SJSA1 (cell line): ENCODE data around the gene MUSK. TPM values are rescaled to one million over a fixed set of nuclear protein-coding genes. Genes with fewer than 3 reads are reported as not detected.

Experiments
- DNase-seq, 2 experiments: peaks; one replicate each; pipeline ENCODE4 v3.0.0-alpha.2; 2015 to 2020; ENCODE audit warnings: low spot score in 2 of 2, low read depth in 1 of 2
- H3K27ac ChIP-seq: fragments of 250-450 bp; sonication (Bioruptor Pico); 2 replicates; pipeline ENCODE4 v1.5.1; 2020; ENCODE audit warnings: mild to moderate bottlenecking, moderate library complexity
- H3K27me3 ChIP-seq: fragments of 250-450 bp; sonication (Bioruptor Pico); replicated peaks from 2 replicates; pipeline ENCODE4 v1.5.1; 2020; ENCODE audit warnings: mild to moderate bottlenecking, moderate library complexity
- H3K36me3 ChIP-seq: fragments of 250-450 bp; sonication (Bioruptor Pico); 2 replicates; pipeline ENCODE4 v1.5.1; 2020; ENCODE audit warnings: mild to moderate bottlenecking
- H3K4me1 ChIP-seq: fragments of 250-450 bp; sonication (Bioruptor Pico); replicated peaks from 2 replicates; pipeline ENCODE4 v1.6.1; 2021; ENCODE audit warnings: mild to moderate bottlenecking
- H3K4me3 ChIP-seq: fragments of 250-450 bp; sonication (Bioruptor Pico); 2 replicates; pipeline ENCODE4 v1.5.1; 2020; ENCODE audit warnings: mild to moderate bottlenecking
- H3K9me3 ChIP-seq: fragments of 250-450 bp; sonication (Bioruptor Pico); replicated peaks from 2 replicates; pipeline ENCODE4 v1.5.1; 2020; ENCODE audit warnings: mild to moderate bottlenecking
- total RNA-seq: library from RNA; depleted of rRNA; stranded (reverse); fragments of >200 nt; shearing (Covaris generic); gene quantifications from 2 replicates; pipeline ENCODE4 v1.2.3, GENCODE V29; 2014

Gene MUSK
- total RNA-seq, 1 experiment from 2014 or later = 0.08 TPM

DNA sequence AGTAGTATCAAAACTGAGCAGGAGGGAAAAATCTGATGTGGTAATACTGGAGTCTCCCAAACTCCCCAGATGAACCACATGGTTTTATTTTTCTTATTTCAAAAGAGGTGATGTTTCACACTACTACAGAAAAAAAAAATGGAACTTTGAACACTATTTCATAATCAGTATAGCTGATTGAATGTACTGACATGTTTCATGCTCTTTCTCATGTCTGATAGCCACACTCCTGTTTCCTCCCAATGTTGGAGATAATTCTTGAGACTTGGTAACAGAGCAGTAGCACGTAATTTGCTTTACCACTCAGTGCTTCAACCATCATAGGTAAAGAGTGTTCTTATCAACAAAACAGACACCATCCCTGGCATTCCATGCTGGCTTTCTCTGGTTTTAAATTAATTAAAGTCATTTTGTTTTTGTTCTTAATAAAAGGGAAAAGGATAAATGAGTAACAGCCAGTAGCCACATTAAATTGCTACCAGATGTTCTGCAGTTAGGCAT is 85.2 kb downstream of the MUSK start:
- H3K4me3 ChIP-seq = no peak overlapping the region
- H3K27me3 ChIP-seq = no peaks in the 10 kb centered on the region
- H3K36me3 ChIP-seq = no peaks in the 10 kb centered on the region
- peaks cover 19% of the 10 kb centered on the region for H3K4me1 ChIP-seq
- DNase-seq = no peak
- peak overlapping the region; percentile 14; the same call in 1 of the 2 replicates for H3K27ac ChIP-seq
- H3K9me3 ChIP-seq = no peaks in the 10 kb centered on the region

DNA sequence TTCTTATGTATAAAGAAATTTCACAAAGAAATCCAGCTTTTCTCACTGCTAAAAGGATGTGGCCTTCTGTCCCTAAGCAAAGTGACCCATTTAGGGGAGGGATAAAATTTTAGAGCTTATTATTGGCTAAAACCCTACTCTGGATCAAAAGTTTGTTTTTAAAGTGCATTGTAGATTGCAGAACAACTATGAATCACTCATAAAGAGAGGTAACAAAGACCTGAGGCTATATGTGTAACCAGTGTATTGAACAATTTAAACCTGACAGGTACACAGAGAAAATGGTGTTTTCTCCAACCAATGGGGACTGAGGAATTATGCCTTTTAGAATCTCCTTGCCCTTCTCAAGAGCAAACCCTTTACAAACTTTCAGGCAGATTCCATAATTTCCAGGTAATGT is 86.6 kb downstream of the MUSK start:
- H3K27ac ChIP-seq = no peak overlapping the region
- H3K36me3 ChIP-seq = no peaks in the 10 kb centered on the region
- no peak overlapping the region for H3K4me3 ChIP-seq
- DNase-seq = no peak
- no peaks in the 10 kb centered on the region for H3K27me3 ChIP-seq
- H3K4me1 ChIP-seq = peaks cover 19% of the 10 kb centered on the region
- no peaks in the 10 kb centered on the region for H3K9me3 ChIP-seq

DNA sequence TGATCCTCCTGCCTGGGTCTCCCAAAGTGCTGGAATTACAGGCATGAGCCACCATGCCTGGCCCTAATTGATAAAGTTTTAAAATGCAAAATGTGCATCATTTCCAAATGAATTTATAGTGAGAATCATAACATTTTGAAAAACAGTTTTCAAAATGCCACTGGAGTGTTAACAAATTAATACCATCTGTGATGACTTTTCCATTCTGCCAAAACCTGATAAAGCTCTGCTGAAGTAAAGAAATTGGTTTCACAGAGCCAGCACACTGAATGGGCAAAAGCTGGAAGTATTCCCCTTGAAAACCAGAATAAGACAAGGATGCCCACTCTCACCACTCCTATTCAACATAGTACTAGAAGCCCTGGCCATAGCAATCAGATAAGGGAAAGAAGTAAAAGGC is 89.6 kb downstream of the MUSK start:
- H3K4me1 ChIP-seq = peaks cover 18% of the 10 kb centered on the region
- no peaks in the 10 kb centered on the region for H3K9me3 ChIP-seq
- no peak overlapping the region for H3K4me3 ChIP-seq
- DNase-seq = no peak
- H3K27me3 ChIP-seq = no peaks in the 10 kb centered on the region
- H3K36me3 ChIP-seq = no peaks in the 10 kb centered on the region
- no peak overlapping the region for H3K27ac ChIP-seq

DNA sequence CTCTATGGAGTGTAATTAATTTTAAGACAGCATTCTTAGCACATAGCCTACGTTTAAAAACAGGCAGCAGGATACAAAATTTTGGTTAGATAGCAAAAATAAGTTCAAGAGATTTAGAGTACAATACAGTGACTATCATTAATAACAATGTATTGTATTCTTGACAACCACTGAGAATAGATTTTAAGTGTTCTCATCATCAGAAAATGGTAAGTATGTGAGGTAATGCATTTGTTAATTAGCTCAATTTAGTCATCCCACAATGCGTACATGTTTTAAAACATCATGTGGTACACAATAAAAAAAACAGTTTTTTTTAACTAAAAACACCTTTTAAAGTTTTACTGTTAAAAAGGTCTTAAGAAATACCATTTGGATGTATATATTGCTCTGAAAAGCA is 94.2 kb downstream of the MUSK start:
- no peaks in the 10 kb centered on the region for H3K36me3 ChIP-seq
- H3K27me3 ChIP-seq = no peaks in the 10 kb centered on the region
- no peaks in the 10 kb centered on the region for H3K9me3 ChIP-seq
- H3K4me1 ChIP-seq = peaks cover 16% of the 10 kb centered on the region
- DNase-seq = no peak
- no peak overlapping the region for H3K4me3 ChIP-seq
- no peak overlapping the region for H3K27ac ChIP-seq

DNA sequence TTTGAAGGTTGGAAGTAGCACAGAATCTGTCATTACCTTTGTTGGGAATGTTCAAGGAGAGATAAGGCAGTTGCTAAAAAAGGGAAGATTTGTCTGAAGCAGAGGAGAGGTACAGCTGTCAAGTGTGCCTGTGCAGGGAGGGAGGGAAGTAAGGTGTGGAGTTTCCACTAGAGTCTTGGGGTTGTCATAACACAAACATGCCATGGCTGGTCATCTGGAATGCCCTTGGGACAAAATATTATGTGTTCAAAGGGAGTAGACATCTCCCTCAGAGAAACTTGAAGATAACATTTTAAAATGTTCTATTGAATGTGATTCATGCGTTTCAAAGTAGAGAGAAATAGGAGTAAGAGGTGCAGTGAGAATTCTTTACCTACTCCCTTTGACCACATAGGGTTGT is 95.0 kb downstream of the MUSK start:
- Histone ChIP-seq H3K27ac (no peak overlapping the region), H3K9me3 (no peaks in the 10 kb centered on the region), H3K4me3 (no peak overlapping the region), H3K36me3 (no peaks in the 10 kb centered on the region), H3K27me3 (no peaks in the 10 kb centered on the region), H3K4me1 (peaks cover 24% of the 10 kb centered on the region)
- DNase-seq = no peak

DNA sequence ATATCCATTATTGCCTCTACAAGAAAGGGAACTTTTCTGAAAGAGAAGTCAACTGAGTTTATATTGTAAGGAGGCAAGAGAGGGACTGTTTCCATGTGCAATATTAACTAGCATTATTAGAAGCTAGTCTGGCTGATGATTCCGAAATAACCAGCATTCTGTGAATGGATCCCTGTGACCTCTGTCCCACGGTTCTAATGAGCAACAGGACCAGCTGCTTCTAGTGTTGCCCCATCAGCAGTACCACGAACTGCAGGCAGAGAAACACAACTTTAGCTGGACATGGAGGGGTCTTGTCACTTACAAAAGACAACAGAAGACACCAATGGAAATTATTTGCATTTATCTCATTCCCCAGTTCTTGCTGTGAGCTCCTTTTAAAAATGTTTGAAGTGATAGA is 95.4 kb downstream of the MUSK start:
- H3K4me1 ChIP-seq = peaks cover 28% of the 10 kb centered on the region
- H3K36me3 ChIP-seq = no peaks in the 10 kb centered on the region
- H3K9me3 ChIP-seq = no peaks in the 10 kb centered on the region
- no peak overlapping the region for H3K27ac ChIP-seq
- DNase-seq = no peak
- no peak overlapping the region for H3K4me3 ChIP-seq
- H3K27me3 ChIP-seq = no peaks in the 10 kb centered on the region

DNA sequence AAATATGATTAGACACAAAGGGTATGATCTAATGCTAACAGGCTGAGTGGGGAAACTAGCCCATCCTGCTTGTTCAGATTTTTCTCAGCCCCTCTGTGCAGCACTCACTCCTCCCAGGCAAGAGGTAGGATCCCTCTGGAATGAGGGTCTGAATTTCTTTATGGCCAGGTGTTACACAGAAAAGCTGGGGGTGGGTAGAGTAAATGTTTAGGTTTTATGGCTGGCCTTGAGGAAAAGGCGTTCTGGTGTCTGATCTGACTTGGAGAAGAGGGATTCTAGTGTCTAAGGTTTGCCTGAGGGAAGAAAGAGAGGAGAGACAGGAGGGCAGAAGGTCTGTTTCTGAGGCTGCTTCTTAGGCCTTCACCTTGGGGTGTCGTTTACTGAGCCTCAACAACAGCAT is 97.3 kb downstream of the MUSK start:
- H3K4me3 ChIP-seq = no peak overlapping the region
- H3K9me3 ChIP-seq = no peaks in the 10 kb centered on the region
- no peaks in the 10 kb centered on the region for H3K36me3 ChIP-seq
- DNase-seq = no peak
- H3K4me1 ChIP-seq = peaks cover 37% of the 10 kb centered on the region
- H3K27ac ChIP-seq = no peak overlapping the region
- H3K27me3 ChIP-seq = no peaks in the 10 kb centered on the region

DNA sequence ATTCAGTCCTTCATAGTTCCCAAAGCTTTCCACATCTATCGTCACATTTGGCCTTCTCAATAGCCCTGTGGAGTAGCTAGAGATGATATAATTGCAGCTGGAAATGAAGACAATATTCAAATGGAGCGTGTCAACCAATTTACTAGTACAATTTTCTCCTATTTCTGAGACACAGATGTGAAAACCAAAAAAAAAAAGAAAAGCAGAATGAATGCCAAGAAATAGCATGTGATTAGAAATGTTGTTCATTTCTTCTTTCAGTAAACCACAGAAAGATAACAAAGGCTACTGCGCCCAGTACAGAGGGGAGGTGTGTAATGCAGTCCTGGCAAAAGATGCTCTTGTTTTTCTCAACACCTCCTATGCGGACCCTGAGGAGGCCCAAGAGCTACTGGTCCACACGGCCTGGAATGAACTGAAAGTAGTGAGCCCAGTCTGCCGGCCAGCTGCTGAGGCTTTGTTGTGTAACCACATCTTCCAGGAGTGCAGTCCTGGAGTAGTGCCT is 99.0 kb downstream of the MUSK start:
- H3K4me3 ChIP-seq = no peak overlapping the region
- H3K27me3 ChIP-seq = no peaks in the 10 kb centered on the region

DNA sequence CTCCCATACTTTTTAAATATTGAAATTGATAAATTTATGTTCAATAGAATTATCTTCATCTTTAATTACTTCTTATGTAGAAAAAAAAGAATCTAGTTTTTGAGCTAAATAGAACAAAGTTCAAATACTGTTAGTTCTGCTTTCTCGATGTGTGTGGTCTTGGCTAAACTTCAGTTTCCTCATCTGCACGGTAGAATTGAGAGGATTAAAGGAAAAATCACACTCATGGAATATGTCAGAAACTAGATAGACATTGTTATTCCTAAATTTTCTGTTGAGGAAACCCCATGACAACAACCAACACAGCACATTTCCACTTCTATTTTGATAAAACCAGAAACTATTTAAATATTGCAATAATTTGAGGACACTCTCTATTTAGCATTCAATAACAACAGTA is 100.3 kb downstream of the MUSK start:
- Histone ChIP-seq H3K4me1 (peaks cover 25% of the 10 kb centered on the region), H3K9me3 (no peaks in the 10 kb centered on the region), H3K27me3 (no peaks in the 10 kb centered on the region), H3K4me3 (no peak overlapping the region), H3K36me3 (no peaks in the 10 kb centered on the region), H3K27ac (peak overlapping the region; percentile 29)
- DNase-seq = peak in 1 of 2 experiments; percentile 59

More for the DNA sequence above, 99.0 kb downstream of the MUSK start:
- Histone ChIP-seq H3K27ac (no peak overlapping the region), H3K4me1 (peaks cover 27% of the 10 kb centered on the region), H3K9me3 (no peaks in the 10 kb centered on the region), H3K36me3 (no peaks in the 10 kb centered on the region)
- DNase-seq = no peak

DNA sequence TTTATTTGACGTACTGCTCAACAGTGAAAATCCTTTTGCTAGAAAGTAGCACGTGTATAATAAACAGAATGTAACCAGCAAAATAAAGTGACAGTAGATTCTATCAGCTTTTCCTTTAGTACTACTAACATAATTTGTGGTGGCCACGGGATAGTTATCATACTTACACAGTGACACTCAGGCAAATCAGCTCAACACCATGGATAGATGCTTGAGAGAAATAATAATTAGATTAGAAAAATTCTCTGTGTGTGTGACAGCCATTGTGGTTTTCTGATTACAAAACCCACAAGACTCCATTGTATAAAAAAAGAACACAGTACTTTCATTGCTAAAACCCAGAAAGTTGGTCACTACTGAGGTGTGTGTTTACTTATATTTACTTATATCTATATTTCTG is 101.1 kb downstream of the MUSK start:
- peak; percentile 44 to 75 for DNase-seq
- Histone ChIP-seq H3K27me3 (no peaks in the 10 kb centered on the region), H3K36me3 (no peaks in the 10 kb centered on the region), H3K4me3 (no peak overlapping the region), H3K27ac (peak overlapping the region; percentile 29), H3K4me1 (peaks cover 25% of the 10 kb centered on the region), H3K9me3 (no peaks in the 10 kb centered on the region)

DNA sequence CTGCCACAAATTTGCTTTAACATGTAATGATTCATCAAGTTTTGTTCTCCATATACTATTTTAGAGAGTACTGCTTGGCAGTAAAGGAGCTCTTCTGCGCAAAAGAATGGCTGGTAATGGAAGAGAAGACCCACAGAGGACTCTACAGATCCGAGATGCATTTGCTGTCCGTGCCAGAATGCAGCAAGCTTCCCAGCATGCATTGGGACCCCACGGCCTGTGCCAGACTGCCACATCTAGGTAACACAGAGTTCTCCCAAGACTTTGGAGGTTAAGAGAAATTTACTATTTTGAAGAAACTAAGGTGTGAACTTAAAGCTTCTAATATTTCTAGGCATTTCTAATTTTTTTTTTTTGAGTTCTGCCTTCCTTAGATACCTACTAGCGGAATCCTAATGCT is 107.1 kb downstream of the MUSK start:
- Histone ChIP-seq H3K4me1 (peaks cover 20% of the 10 kb centered on the region; the same call in 1 of the 2 replicates), H3K36me3 (no peaks in the 10 kb centered on the region), H3K4me3 (no peak overlapping the region), H3K27me3 (no peaks in the 10 kb centered on the region), H3K9me3 (no peaks in the 10 kb centered on the region), H3K27ac (no peak overlapping the region)
- no peak for DNase-seq

DNA sequence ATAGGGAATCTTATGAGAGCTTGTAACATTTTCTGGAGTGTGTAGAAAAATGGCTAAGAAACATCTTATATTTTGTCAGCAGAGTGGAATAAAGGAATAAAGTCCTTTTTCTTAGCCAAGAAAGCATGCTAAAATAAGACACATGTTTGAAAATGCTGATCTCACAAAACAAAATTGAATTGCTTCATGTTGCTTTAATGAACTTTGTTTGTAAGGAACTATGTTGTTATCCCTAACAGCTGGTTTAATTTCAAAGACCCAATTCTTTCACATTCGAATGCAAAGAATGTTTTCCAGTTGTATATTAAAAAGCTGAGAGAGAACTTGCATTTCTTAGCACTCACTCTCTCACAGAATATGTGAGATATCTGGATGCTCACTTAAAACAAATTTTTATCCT is 107.6 kb downstream of the MUSK start:
- no peaks in the 10 kb centered on the region for H3K36me3 ChIP-seq
- no peaks in the 10 kb centered on the region for H3K27me3 ChIP-seq
- no peak for DNase-seq
- no peak overlapping the region for H3K4me3 ChIP-seq
- no peak overlapping the region for H3K27ac ChIP-seq
- H3K9me3 ChIP-seq = no peaks in the 10 kb centered on the region
- H3K4me1 ChIP-seq = peaks cover 20% of the 10 kb centered on the region; the same call in 1 of the 2 replicates

DNA sequence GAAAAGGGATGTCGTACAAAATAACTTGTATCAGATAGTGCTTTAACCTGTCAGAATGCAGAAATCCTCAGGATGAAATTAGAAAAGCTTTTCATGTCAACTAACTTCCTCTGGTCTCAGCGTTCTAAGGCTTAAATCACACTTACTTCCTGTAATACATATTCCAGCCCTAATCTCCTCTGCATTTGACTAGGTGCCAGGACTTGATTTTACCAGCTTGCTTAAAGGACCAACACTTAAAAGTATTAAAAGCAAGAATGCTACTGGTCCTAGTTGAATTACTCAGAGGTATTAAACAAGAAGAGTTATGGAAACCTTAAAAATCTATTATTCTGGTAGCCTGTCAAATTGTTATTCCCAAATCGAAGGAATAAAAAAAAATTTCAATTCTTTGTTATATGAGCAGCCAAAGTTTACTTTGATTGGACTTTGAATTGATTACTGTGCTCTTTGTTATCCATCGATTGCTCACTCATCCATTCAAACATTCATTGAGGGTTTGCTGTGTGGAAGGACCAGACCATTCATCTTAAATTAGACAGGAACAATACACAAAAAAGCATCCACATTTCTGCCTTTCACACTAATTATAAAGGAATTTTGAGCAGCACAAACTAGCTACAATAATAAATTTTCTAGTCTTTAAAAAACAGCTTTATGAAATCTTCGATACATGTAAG is 108.7 kb downstream of the MUSK start:
- no peak overlapping the region for H3K4me3 ChIP-seq
- peaks cover 20% of the 10 kb centered on the region; the same call in 1 of the 2 replicates for H3K4me1 ChIP-seq
- DNase-seq = no peak
- H3K36me3 ChIP-seq = no peaks in the 10 kb centered on the region
- no peak overlapping the region for H3K27ac ChIP-seq
- no peaks in the 10 kb centered on the region for H3K9me3 ChIP-seq
- H3K27me3 ChIP-seq = no peaks in the 10 kb centered on the region

DNA sequence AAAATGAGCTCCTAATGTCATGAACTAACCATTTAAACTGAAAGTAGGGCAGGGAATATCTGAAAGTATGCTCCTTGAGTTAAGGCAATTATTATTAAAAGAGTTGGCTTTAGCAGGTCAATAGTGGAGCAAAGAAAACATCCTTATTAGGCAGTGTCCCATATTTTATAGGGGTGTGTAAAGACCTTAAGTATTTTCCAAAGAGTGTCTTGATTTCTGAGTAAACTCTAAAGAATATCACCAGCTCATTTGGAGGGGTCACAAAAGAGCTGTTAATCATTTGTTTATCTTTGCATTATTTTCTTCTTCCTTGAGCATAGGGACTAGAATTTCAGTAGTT is 109.3 kb downstream of the MUSK start:
- H3K36me3 ChIP-seq = no peaks in the 10 kb centered on the region
- no peaks in the 10 kb centered on the region for H3K9me3 ChIP-seq
- DNase-seq = no peak
- no peak overlapping the region for H3K4me3 ChIP-seq
- no peak overlapping the region for H3K27ac ChIP-seq
- no peaks in the 10 kb centered on the region for H3K27me3 ChIP-seq
- H3K4me1 ChIP-seq = peaks cover 20% of the 10 kb centered on the region; the same call in 1 of the 2 replicates

DNA sequence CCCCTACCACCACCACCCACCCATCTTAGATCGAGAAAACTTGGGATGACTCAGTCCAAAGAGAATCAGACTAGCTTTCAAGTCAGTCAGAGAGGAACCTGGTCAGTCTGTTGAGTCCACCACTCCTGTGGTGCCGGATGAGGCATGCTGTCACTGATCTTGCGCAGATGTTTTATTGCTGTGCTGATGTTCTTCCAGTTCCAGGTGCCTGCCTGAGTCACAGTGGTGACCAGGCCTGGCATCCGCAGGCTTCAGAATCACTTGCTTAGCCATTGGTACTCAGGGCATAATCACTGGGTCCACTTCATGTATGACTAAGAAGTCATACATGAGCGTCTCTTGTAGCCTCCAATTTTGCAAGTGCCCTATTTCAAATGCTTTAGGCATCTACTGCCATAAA is 114.1 kb downstream of the MUSK start:
- no peak overlapping the region for H3K4me3 ChIP-seq
- no peaks in the 10 kb centered on the region for H3K9me3 ChIP-seq
- no peak for DNase-seq
- H3K27me3 ChIP-seq = no peaks in the 10 kb centered on the region
- no peaks in the 10 kb centered on the region for H3K36me3 ChIP-seq
- H3K27ac ChIP-seq = no peak overlapping the region
- peaks cover 6% of the 10 kb centered on the region; the same call in 1 of the 2 replicates for H3K4me1 ChIP-seq
